Neural crest cell (in vitro differentiated cells): Measurements from ENCODE around the gene RPS6KB2. TPM values are rescaled to one million over a fixed set of nuclear protein-coding genes. Genes with fewer than 3 reads are reported as not detected.

Experiments
- DNase-seq: peaks from one replicate; pipeline ENCODE4 v3.0.0; 2021; ENCODE audit warnings: low read depth, mixed read lengths, low spot score
- H3K27ac Mint-ChIP-seq: one replicate; pipeline ENCODE4 v1.8.0; 2021; ENCODE audit warnings: mild to moderate bottlenecking, mixed read lengths; ENCODE audit not compliant: unreplicated experiment
- H3K27me3 Mint-ChIP-seq: 2 replicates; pipeline ENCODE4 v1.8.0; 2021; ENCODE audit warnings: low read depth, mild to moderate bottlenecking, mixed read lengths
- H3K36me3 Mint-ChIP-seq: 2 replicates; pipeline ENCODE4 v1.8.0; 2021; ENCODE audit warnings: low read depth, mild to moderate bottlenecking, mixed read lengths
- H3K4me1 Mint-ChIP-seq: 2 replicates; pipeline ENCODE4 v1.8.0; 2021; ENCODE audit warnings: mixed read lengths
- H3K4me3 Mint-ChIP-seq: one replicate; pipeline ENCODE4 v1.8.0; 2021; ENCODE audit warnings: mild to moderate bottlenecking, mixed read lengths
- H3K9me3 Mint-ChIP-seq: 2 replicates; pipeline ENCODE4 v1.8.0; 2021; ENCODE audit warnings: mixed read lengths
- CTCF ChIP-seq: fragments of 200-600 bp; sonication (generic); conservative IDR thresholded peaks from 2 replicates; pipeline ENCODE4 v1.5.0; 2021; ENCODE audit warnings: antibody characterized with exemption, mild to moderate bottlenecking
- total RNA-seq: library from RNA; stranded (reverse); gene quantifications from 2 replicates; pipeline ENCODE4 v1.2.1, GENCODE V29; 2021

The RPS6KB2 gene
- total RNA-seq, 1 donor from 2014 or later = 55.0 TPM

GRCh38 chr11:67450796-67451657 lies 22.7 kb downstream of the RPS6KB2 start:
- Mint-ChIP-seq H3K27me3 (no peaks in the 10 kb centered on the region), H3K4me3 (peak overlapping the region; percentile 15), H3K36me3 (no peaks in the 10 kb centered on the region), H3K27ac (no peak overlapping the region), H3K4me1 (peaks cover 10% of the 10 kb centered on the region), H3K9me3 (no peaks in the 10 kb centered on the region)
- no peak for DNase-seq
- TF ChIP-seq CTCF = no peak

- DNase-seq = no peak
- H3K27me3 Mint-ChIP-seq = no peaks in the 10 kb centered on the region
- no peaks in the 10 kb centered on the region for H3K36me3 Mint-ChIP-seq
- no peak overlapping the region for H3K27ac Mint-ChIP-seq
- no peaks in the 10 kb centered on the region for H3K9me3 Mint-ChIP-seq
- TF ChIP-seq CTCF = no peak
- H3K4me3 Mint-ChIP-seq = no peak overlapping the region
- H3K4me1 Mint-ChIP-seq = peaks cover 10% of the 10 kb centered on the region
These were observed 23.3 kb downstream of the RPS6KB2 start for GRCh38 chr11:67451658-67451976.

GRCh38 chr11:67452141-67452952 lies 24.1 kb downstream of the RPS6KB2 start, which contains the start of gene GPR152:
Gene GPR152 (minus strand): TSS chr11:67452729. CDS start chr11:67452724, 5 bp downstream.
- H3K27me3 Mint-ChIP-seq = no peaks in the 10 kb centered on the region
- TF ChIP-seq CTCF = no peak
- H3K36me3 Mint-ChIP-seq = no peaks in the 10 kb centered on the region
- H3K4me1 Mint-ChIP-seq = peaks cover 10% of the 10 kb centered on the region
- no peaks in the 10 kb centered on the region for H3K9me3 Mint-ChIP-seq
- H3K4me3 Mint-ChIP-seq = no peak within 1 kb of the TSS
- no peak within 1 kb of the TSS for H3K27ac Mint-ChIP-seq
- no peak for DNase-seq

GRCh38 chr11:67453816-67454732 lies 25.8 kb downstream of the RPS6KB2 start:
- TF ChIP-seq CTCF = no peak
- no peak for DNase-seq
- Mint-ChIP-seq H3K4me1 (peaks cover 10% of the 10 kb centered on the region), H3K27ac (no peak overlapping the region), H3K9me3 (no peaks in the 10 kb centered on the region), H3K27me3 (no peaks in the 10 kb centered on the region), H3K4me3 (no peak overlapping the region), H3K36me3 (no peaks in the 10 kb centered on the region)

- H3K27ac Mint-ChIP-seq = no peak within 1 kb of the TSS
- H3K4me1 Mint-ChIP-seq = peaks cover 6% of the 10 kb centered on the region
- no peaks in the 10 kb centered on the region for H3K27me3 Mint-ChIP-seq
- H3K36me3 Mint-ChIP-seq = no peaks in the 10 kb centered on the region
- TF ChIP-seq CTCF = no peak
- H3K9me3 Mint-ChIP-seq = no peaks in the 10 kb centered on the region
- no peak for DNase-seq
- no peak within 1 kb of the TSS for H3K4me3 Mint-ChIP-seq
These were observed 26.8 kb downstream of the RPS6KB2 start, which contains the start of gene CABP4 for GRCh38 chr11:67455054-67455453. Gene CABP4 (plus strand): TSS chr11:67455354. CDS start chr11:67455424, 70 bp downstream.
